T-helper 1 cell (primary cell): ENCODE results near the gene RAB6B.
A peak's percentile ranks its signal among the peaks of the same experiment; 100 is the strongest.

ENCODE experiments used
- DNase-seq, 5 donors: peaks; one replicate each; pipeline ENCODE4 v3.0.0-alpha.2; 2012 to 2020

Gene RAB6B

DNA sequence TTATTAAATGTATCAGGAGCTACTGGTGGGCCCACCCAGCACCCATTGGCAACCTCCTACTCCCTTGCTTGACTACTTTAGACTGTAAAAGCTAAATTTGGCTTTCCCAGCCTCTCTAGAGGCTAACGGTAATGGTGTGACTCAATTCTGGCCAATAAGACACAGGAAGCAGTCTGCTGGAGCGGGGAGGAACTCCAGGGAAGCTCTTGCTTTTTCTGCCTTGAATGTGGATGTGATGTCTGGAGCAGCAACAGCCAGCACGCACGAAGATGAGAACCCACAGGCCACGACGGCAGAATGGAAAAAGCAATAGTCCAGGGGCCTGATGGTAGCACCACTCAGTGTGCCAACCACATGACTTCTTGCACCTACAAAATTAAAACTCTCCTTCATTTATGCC is 39.9 kb downstream of the RAB6B start:
- no peak for DNase-seq

DNA sequence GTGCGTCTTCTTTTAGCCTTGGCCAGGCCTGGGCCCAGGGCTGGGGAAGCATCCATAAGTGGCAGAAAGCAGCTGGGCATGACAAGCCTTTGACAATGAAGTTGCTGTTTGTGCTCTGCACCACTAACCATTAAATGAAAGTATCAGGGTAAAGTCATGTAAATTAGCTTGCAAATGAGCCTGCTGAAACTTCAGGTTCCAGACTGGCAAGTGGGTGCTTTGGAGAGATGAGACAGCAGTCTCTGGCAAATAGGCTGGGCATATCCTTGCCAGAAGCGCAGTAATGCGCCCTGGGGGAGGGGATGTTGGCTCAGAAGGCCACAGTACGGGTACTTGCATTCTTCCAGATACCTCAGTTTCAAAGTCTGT is 40.7 kb downstream of the RAB6B start:
- no peak for DNase-seq

DNA sequence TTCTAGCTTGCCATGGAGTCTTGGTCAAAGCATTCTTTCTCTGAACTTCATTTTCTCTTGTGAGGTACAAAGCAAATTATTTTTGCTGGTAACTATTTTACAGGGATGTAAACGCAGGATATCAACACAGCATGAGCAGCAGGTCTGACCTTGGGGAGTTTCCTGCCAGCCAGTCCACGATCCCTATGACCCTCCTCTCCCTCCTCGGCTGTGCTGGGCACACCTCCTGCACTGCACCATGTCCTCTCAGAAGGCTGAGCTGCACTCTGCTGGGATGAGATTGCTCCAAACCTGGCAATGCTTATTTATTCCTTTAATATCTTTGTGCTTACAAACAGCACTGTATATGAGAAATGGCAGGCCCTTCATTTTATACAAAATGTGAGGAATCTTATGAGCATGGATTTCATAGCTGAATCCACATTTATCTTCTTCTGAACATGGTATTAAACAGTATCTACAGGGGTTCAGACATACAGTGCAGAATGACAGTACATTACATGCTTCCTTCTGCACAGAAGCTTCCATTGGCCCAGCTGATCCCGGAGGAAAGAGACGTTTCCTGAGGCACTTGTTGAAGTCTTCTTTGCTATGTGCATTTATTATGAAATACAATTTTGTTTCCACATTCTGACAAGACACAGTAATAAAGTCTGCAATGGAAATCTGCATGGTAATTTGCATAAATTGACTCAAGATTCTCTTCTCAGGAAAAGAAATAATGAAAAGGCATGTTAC is 41.2 kb downstream of the RAB6B start:
- DNase-seq: no peak

DNA sequence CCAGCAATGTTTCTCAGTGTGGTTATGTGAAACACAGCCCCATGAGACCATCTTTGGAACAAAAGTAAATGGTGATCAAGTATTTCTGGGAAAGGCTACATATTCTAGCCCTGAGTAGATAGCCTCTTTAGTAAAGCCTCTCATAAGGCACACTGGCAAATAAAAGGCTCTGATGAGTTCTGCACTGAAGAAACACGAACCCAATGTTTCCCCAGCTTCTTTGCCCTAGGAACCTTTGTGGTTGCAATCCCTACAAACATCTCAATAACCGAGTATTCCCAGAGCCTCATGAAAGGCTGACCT is 41.8 kb downstream of the RAB6B start:
- DNase-seq: no peak

DNA sequence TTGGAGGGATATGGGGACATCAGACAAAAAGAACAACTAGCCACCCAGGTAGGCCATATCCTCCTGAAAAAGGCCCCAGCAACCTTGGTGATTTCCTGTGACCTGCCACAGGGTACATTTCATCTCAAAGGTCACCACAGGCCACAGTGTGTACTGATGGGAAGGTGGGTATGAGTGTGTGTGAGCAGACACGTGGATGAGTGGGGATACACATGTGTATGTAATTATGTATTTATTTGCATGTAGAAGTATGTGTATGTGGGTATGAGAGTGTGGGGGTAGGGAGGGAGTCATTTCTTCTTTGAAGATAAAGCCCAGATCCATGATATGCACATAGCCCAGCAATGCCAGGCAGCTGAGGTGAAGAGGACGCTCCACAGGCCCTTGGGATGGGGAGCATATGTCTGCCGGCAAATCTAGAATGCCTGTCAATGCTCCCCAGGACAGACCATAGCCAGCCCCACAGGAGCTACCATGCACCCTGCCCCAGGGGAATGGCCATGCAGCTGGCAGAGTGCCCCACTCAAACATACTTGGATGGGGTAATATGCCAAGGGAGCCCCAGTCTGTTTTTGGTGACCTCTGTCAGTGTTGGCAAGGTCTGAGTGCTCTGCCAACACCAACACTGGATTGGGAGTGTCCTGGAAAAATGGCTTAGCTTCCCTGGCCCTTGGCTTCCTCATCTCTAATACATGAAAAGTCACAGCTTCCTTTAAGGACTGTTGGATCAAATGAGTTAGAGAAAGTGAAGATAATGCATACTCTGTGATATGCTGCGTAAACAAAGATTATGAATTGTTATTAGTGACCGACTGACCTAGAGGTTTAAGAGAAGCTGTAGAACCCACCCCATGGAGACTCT is 42.4 kb downstream of the RAB6B start:
- DNase-seq: no peak

DNA sequence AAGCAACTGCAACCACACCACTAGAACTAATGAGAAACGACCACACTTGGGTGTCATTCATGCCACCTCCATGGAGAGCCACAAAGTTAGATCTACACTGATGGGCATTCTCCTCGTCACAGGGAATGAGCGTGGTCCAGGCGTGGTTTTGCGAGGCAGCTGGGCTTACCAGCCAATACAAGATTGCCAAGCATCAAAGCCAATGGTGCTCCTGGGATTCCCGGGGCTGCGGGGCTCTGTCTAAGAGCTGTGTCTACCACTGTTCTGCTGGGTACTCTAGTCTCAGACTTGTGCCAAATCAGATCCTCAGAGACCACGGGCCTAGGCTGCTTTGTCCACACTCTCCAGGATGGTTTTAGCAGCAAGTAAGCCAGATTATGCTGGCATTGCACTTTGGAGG is 43.8 kb downstream of the RAB6B start:
- DNase-seq: no peak

DNA sequence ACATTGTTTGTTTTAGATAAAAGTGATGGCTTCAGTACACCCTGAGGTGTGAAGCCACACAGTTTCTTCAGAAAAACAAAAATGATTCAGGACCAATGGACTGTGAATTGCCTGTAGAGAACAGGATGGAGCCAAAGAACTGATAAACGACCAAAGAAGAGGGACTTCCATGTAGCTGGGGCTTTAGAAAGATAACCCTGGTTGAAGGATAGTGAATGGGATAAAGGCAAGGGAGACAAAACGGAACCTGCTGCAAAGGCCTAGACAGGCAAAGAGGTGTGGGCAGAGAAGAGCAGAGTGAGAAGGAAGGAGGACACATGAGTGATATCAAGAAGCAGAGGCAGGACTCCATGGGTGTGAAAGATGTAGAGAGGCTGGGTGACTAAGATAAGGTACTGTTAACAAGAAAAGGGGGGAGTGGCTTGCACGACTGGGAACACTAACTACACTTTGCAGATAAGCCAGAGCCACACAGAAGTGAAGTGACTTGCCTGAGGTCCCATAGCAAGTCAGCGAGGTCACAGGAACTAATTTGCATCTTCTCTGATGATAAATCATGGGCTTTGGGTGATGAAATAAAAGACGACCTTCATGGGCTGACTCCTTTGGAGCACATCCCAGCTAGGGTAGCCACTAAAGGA is 44.3 kb downstream of the RAB6B start:
- DNase-seq: peak in 1 of 5 donors; percentile 18

DNA sequence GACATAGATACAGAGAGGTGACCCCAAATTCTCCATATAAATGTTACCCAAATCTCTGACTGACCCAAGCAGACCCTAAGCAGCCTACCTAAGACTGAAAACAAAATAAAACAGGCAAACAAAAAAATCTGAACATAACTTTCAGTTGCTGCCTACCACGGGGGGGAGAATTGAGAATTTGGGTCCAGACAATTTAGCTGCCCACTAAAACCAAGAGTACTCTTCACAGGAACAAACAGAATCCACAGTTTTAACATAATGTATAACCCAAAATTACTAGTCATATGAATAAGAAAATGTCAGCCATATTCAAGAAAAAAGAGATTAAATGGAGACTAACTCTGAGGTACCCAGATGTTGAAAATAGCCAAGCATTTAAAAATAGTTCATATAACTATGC is 45.6 kb downstream of the RAB6B start:
- no peak for DNase-seq

DNA sequence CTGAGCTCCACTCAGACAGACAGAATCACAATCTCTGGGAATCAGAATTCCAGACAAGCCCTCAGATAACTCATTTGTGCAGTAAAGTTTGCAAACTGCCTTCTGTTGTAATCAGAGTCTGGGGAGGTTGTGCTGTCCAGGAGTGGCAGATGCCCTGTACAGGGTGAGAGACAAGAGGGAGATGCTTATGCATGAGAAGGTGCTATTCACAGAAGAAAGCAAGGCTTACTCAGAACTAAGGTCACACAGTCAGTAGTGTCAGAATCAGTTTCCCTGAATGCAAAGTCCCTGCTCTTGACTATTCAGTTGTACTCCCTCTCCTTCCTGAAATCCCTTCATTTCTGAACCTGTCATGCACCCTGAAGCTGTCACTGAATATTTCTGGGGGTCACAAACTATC is 46.3 kb downstream of the RAB6B start:
- no peak for DNase-seq

DNA sequence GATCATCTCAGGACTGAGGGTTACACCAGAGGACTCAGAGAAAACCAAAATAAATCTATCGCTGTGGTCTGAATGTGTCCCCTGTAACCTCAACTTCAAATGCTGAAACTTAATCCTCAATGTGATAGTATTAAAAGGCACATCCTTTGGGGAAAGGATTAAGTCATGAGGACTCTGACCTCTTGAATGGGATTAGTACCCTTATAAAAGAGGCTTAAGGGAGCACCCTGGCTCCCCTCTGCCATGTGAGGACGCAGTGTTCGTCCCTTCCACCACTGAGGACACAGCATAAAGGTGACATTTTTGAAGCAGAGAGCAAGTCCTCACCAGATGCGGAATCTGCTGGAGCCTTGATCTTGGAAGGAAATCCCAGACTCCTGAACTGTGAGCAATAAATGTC is 50.6 kb downstream of the RAB6B start:
- no peak for DNase-seq

DNA sequence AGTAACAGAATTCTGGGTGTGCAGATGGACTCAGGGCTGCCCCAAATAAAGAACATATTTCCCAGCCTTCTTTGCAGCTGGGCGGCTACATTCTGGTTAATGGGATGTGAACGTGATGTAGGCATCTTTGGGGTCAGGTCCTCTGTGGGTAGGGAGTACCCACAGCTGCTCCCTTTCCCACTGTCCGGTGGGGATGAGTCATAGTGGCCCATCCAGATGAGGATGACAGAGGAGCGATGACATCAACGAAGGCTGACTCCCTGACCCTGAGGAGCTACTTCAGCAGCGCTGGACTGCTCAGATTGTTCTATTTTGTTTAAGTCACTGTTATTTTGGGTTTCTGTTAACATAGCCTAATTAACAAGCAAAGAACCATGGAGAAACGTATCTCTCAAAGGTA is 52.0 kb downstream of the RAB6B start:
- no peak for DNase-seq

DNA sequence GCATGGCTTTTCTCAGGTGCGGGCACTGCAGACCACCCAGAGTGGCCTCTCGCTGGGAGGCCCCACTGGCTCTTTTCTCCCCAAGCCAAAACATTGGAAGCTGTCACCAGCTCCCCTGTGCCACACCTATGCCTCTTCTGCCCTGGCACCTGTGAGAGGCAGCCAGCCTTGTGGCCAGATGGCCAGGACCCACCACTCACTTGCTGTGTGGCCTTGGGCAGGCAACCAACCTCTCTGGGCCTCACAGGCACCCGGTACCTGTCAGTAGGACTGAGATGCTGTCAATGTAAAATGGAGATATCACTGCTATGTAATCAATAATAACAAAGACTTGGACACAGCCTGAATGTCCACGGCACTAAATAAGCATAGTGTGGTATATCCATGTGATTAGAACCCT is 53.5 kb downstream of the RAB6B start:
- DNase-seq: no peak

DNA sequence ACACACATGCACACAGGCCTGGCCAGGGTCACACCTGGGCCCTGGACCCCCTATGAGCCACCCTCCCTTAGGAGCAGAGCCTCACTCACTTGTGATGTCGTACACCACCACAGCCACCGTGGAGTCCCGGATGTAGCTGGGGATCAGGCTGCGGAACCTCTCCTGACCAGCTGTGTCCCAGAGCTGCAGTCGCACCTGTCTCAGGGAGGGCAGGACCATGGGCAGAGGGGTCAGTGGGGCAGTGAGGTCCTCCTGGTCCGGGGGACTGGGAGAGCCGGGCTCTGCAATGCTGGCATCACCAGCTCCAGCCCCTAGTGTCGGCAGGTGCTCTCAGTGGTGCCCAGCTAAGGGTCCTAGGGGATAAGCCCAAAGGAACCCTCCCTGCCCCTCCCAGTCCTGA is 54.5 kb downstream of the RAB6B start:
- no peak for DNase-seq

DNA sequence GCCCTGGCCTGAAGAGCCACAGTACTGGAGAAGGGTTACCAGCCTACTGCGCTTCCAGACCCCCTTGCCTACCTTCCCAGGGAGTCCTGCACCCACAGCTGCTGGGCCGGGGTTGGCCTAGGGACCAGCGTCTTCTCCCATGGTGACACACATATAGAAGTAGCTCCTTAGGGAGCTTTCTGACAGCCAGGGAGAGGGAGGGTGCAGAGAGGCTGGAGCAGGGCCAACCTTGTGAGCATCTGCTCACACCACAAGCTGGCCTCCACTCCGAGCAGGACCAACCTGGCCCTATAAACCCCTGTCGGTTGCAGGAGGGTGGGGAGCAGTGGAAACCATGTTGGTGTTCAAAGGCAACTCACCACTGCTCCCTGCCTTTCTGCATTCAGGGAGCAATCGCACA is 54.9 kb downstream of the RAB6B start:
- no peak for DNase-seq

DNA sequence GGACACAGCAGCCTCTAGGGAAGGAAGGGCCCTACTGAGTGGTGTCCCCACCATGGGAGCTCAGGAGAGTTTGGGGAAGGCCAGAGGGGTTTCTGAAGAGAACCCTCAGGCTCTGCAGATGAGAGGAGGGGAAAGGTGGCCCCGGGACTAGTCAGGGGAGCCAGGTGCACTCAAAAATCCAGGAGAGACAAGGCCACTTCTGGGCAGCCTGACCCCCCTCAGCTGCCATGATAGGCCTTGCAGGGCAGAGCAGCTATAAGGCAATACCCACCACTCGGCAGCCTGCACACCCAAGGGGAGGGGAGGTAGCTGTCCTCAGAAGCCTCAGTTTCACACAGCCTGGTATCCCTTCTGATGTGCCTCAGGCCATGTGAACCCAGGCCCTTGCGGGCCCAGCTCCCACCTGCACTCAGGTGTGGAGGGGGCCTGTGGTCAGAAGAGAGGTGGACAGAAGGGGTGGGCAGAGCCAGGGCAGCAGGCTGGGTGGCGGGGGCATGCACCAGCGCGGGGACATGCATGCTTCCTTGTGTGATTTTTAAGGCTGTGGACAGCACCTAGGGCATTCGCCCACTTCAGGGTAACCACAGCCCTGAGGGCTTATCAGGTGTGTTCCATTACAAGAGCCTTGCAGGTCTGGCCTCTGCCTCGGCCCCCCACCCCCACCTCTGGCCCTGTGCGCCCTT is 55.5 kb downstream of the RAB6B start:
- no peak for DNase-seq

DNA sequence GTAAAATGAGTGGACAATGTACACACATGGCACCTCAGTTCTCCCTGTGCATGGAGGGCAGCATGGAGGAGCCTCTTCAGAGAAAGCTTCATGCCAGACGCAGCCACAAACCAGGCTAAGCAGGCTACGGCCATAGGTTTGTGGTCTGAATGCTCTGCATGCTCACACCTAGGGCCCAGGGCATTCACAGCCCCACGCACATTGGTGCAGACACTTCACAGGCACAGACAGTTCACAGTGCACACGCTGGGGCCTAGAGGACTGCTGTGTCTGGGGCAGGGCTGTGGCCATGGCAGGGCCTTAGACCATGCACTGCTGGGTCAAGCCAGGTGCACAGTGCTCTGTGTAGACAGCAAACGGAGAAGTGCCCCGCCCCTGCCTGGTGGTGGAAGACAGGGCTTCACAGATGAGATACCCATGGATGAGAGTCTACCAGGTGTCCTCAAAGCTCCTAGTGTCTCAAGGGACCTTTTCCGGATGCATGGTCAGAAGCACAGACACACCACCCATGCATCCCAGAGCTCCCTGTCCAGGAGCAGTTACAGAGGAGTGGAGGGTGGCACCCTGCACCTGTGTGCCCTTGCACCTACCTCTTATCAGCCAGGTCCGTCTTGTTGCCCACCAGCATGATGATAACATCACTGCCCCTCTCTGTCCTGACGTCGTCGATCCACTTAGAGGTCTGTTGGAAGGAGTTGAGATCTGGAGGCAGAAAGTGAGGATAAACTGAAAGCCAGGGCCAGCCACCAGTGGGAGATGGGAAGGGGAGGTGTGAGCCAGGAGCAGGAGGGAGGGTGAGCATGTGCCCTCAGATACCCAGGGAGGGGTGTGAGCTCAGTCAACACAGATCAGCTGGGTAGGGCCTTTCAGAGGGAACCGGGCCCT is 56.5 kb downstream of the RAB6B start:
- no peak for DNase-seq

DNA sequence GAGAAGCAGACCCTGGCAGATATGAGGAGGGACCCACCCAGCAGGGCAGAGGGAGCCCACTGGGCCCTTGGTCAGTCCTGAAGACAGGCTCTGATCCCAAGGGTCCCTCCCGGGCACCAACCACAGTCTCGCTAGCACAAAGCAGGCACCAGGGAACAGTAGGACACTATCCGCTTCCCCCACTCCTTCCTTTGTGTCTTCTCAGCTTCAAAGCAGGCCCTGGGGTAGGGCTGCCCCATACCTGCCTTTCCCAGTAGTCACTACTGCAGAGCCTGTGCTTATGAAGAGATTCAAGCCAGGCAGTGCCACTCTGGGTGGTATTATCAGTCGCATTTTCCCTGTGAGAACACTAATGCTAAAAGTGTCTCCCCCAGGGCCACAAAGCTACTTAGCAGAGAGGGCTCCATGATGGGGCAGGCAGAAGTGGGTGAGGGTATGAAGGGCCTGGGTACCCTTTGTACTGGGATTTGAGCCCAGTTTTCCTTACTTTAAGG is 57.3 kb downstream of the RAB6B start:
- no peak for DNase-seq

DNA sequence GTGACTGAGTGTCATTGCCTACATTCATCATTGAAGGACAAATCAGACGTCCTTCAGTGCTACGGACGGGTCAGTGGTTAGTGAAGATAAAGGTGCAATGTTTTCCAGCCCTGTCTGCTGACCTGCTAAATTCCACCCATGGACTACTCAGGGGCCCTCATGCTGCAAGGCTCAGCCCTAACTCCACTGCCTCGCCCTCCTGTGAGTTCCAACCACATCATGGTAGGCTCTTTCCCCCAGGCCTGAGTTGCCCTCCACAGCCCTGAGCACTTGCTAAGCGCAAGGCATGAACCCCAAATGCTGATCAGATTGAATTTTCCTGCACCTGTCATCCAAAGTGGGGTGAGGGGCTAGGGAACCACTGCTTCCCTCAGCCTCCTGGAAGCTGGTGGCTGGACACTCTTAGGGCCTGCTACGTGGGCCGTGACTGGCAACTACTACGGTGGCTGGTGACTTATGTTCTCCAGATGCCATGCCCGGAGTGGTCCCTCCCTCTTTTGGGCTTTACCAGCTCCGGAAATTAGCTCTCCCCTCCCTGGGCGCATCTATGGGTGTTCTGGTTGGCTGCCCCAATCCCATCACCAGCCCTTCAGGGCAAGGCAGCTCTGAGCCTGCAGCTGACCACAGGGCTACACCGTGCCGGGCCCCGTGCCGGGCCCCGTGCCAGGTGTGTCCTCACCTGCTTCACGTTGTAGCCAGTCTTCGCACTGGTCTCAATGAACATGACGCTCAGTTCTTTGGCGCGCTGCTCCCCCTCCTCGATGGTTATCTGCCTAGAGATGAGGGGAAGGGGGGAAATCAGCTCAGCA is 58.0 kb downstream of the RAB6B start:
- DNase-seq: no peak

DNA sequence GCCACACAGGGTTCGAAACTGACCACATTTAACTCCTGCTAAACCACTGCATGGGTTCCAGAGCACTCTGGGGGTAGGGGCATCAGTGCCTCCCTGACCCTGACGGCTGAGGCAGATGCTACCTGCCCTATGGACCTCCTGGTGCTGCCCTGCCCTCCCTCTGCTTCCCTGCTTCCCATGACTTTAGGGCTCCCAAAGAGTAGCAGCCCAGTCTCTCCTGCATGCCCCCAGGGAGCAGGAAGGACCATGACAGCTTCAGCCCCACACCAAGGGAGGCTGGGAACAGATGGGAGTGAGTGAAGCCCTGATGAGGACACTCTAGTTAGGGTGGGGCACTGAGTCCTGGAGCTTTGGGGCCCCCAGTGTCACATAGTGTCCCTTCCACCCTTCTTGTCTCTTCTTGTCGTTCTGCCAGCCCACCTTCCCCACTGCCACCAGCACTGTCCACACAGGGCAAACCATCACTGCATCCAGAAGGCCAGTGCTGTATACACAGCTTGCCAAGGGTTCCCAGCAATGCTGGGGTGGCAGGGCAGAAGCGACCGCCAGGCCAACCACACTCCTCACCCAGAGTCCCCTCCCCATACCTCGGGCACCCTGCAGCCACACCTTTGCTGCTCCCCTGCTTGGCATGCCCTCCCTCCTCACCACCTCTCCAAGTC is 59.1 kb downstream of the RAB6B start:
- DNase-seq: no peak

DNA sequence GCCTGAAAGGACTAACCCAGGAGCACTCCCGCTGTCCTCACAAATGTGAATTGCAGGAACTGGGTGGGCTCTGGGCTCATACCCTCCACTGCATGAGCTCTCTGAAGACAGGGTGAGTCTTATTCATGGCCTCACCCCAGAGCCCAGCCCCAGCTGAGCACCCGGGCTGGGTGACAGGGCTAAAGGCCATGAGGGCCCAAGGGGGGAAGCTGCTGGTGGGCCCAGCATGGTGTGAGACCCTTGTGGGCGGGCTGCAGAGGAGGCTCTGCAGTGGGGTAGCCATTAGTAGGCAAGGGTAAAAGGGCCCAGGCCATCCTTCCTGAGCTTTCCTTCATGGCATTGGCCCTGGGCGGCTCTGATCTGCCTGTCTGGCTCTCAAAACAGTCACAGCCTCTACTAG is 59.7 kb downstream of the RAB6B start:
- no peak for DNase-seq

DNA sequence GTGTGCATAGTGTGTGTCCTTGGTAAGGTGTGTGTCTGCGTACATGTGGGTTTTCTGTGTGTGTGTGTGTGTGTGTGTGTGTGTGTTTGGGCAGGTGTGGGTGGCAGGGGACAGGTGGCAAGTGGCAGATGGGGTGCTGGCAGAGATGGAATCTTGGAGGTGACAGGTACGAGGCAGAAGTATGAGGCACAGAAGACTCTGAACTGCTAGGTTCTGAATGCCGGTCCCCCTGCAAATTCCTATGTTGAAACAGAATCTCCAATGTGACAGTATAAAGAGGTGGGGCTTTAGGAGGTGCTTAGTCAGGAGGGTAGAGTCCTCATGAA is 60.3 kb downstream of the RAB6B start:
- DNase-seq: no peak
